ENCODE results near the gene SELENOI.

DNA sequence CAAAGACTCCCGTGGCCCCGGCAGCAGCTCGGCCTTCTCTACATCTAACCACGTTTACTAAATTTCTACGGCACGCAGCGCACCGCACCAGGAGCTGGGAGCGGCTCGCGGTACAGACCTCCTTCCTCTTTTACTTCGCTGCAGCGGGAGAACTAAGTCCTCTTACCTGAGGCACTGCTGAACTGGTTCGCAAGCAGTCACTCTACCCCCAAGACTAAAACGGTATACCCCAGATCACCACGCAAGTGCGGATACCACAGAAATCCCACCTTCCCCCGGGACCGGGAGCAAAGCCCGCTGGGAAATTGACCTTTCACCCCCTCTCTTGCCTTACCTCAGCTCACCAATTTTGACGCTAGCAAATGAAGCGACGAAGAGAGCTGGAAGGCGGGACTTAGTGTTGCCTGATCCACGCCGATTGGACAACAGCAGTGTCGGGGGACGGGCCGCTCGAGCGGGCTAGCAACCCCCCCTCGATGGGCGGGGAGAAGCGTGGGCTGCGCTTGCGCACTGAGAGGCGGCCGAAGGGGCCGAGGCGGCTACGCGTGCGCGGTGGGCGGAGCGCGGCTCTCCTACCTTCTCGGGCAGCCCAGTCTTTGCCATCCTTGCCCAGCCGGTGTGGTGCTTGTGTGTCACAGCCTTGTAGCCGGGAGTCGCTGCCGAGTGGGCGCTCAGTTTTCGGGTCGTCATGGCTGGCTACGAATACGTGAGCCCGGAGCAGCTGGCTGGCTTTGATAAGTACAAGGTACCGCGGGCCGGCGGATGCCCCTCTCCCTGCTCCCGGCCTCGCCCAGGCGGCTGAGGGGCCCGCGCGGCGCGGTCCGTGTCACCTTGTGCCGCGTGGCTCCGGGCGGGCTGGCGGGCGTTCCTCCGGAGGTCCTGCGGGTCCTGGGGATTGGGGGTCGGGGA is at the start of gene SELENOI:
- TF ChIP-seq GATA2 (IDR thresholded peaks at IDR 0.05; ENCODE audit: low read depth, low read length) (no peak), GATA3 (IDR thresholded peaks at IDR 0.05; ENCODE audit: low read depth, low read length) (no peak)
